NT2/D1 (cell line): ENCODE measurements around the gene HNRNPA0.

Experiments
- DNase-seq: peaks from one replicate; pipeline ENCODE4 v3.0.0-alpha.2; 2011; ENCODE audit warnings: low read depth, low spot score
- H3K27me3 ChIP-seq: 2 replicates; pipeline ENCODE4 v1.6.0; 2011; ENCODE audit warnings: mild to moderate bottlenecking; ENCODE audit not compliant: insufficient read length, insufficient read depth
- H3K36me3 ChIP-seq: 2 replicates; pipeline ENCODE4 v1.6.1; 2011; ENCODE audit warnings: mild to moderate bottlenecking, low read length, mixed read lengths; ENCODE audit not compliant: insufficient read depth, insufficient read length
- H3K4me1 ChIP-seq: 2 replicates; pipeline ENCODE4 v1.5.1; 2011; ENCODE audit not compliant: insufficient read depth, insufficient read length
- H3K4me3 ChIP-seq: 2 replicates; pipeline ENCODE4 v1.5.1; 2011; ENCODE audit warnings: low read depth; ENCODE audit not compliant: insufficient read length
- H3K9ac ChIP-seq: 2 replicates; pipeline ENCODE4 v1.6.0; 2011; ENCODE audit warnings: low read depth; ENCODE audit not compliant: insufficient read length
- H3K9me3 ChIP-seq: 2 replicates; pipeline ENCODE4 v1.5.1; 2011; ENCODE audit warnings: mild to moderate bottlenecking, low read length; ENCODE audit not compliant: insufficient read depth
- SUZ12 ChIP-seq: IDR thresholded peaks from 2 replicates; pipeline ENCODE4 v1.6.1; 2011; ENCODE audit not compliant: insufficient read length, insufficient read depth; ENCODE audit errors: extremely low read depth
- YY1 ChIP-seq: IDR thresholded peaks from 2 replicates; pipeline ENCODE4 v1.6.1; 2011; ENCODE audit not compliant: insufficient read length, insufficient read depth
- ZNF274 ChIP-seq: IDR thresholded peaks from 2 replicates; pipeline ENCODE4 v1.6.1; 2011; ENCODE audit warnings: mild to moderate bottlenecking, low read depth, low read length

Gene HNRNPA0

GRCh38 chr5:137716337-137716736, 37.8 kb downstream of the HNRNPA0 start:
- no peak for TF ChIP-seq ZNF274
- TF ChIP-seq SUZ12: no peak
- no peak for TF ChIP-seq YY1
- Histone ChIP-seq H3K4me3 (no peak overlapping the region), H3K9me3 (peaks cover 19% of the 10 kb centered on the region), H3K36me3 (no peaks in the 10 kb centered on the region), H3K27me3 (no peaks in the 10 kb centered on the region), H3K4me1 (no peaks in the 10 kb centered on the region), H3K9ac (no peak overlapping the region)
- no peak for DNase-seq

- no peak for DNase-seq
- no peaks in the 10 kb centered on the region for H3K36me3 ChIP-seq
- no peaks in the 10 kb centered on the region for H3K27me3 ChIP-seq
These were observed 38.7 kb downstream of the HNRNPA0 start for GRCh38 chr5:137715456-137715855.

GRCh38 chr5:137714946-137715345, 39.2 kb downstream of the HNRNPA0 start:
- DNase-seq: no peak
- Histone ChIP-seq H3K36me3 (no peaks in the 10 kb centered on the region), H3K27me3 (no peaks in the 10 kb centered on the region), H3K9ac (no peak overlapping the region), H3K4me1 (no peaks in the 10 kb centered on the region), H3K9me3 (peaks cover 19% of the 10 kb centered on the region), H3K4me3 (no peak overlapping the region)
- no peak for TF ChIP-seq ZNF274
- TF ChIP-seq YY1: no peak
- TF ChIP-seq SUZ12: no peak

More at GRCh38 chr5:137715456-137715855, 38.7 kb downstream of the HNRNPA0 start:
- H3K9ac ChIP-seq: no peak overlapping the region
- H3K9me3 ChIP-seq: peaks cover 19% of the 10 kb centered on the region
- no peak for TF ChIP-seq YY1
- TF ChIP-seq SUZ12: no peak
- TF ChIP-seq ZNF274: no peak
- no peak overlapping the region for H3K4me3 ChIP-seq
- no peaks in the 10 kb centered on the region for H3K4me1 ChIP-seq

- no peaks in the 10 kb centered on the region for H3K4me1 ChIP-seq
- TF ChIP-seq ZNF274 (no peak), SUZ12 (no peak), YY1 (no peak)
- no peak overlapping the region for H3K4me3 ChIP-seq
- peaks cover 19% of the 10 kb centered on the region for H3K9me3 ChIP-seq
- no peaks in the 10 kb centered on the region for H3K27me3 ChIP-seq
- no peak overlapping the region for H3K9ac ChIP-seq
- no peaks in the 10 kb centered on the region for H3K36me3 ChIP-seq
- no peak for DNase-seq
These were observed 39.7 kb downstream of the HNRNPA0 start for GRCh38 chr5:137714494-137714893.

- no peak for DNase-seq
- Histone ChIP-seq H3K4me3 (no peak overlapping the region), H3K9ac (no peak overlapping the region), H3K36me3 (no peaks in the 10 kb centered on the region), H3K4me1 (no peaks in the 10 kb centered on the region), H3K9me3 (peaks cover 19% of the 10 kb centered on the region), H3K27me3 (no peaks in the 10 kb centered on the region)
- no peak for TF ChIP-seq SUZ12
- TF ChIP-seq ZNF274: no peak
- no peak for TF ChIP-seq YY1
These were observed 42.0 kb downstream of the HNRNPA0 start for GRCh38 chr5:137712139-137712667.

GRCh38 chr5:137710086-137710485, 44.1 kb downstream of the HNRNPA0 start:
- Histone ChIP-seq H3K9me3 (peaks cover 19% of the 10 kb centered on the region), H3K9ac (no peak overlapping the region), H3K36me3 (no peaks in the 10 kb centered on the region), H3K4me3 (no peak overlapping the region), H3K27me3 (no peaks in the 10 kb centered on the region), H3K4me1 (no peaks in the 10 kb centered on the region)
- no peak for DNase-seq
- TF ChIP-seq SUZ12 (no peak), ZNF274 (no peak), YY1 (no peak)

GRCh38 chr5:137708796-137709559, 45.2 kb downstream of the HNRNPA0 start:
- Histone ChIP-seq H3K9me3 (peaks cover 17% of the 10 kb centered on the region), H3K36me3 (no peaks in the 10 kb centered on the region), H3K4me3 (no peak overlapping the region), H3K9ac (no peak overlapping the region), H3K4me1 (no peaks in the 10 kb centered on the region), H3K27me3 (no peaks in the 10 kb centered on the region)
- TF ChIP-seq YY1 (no peak), SUZ12 (no peak), ZNF274 (no peak)
- no peak for DNase-seq
